ENCODE measurements around the gene PAGE5.

The PAGE5 gene

DNA sequence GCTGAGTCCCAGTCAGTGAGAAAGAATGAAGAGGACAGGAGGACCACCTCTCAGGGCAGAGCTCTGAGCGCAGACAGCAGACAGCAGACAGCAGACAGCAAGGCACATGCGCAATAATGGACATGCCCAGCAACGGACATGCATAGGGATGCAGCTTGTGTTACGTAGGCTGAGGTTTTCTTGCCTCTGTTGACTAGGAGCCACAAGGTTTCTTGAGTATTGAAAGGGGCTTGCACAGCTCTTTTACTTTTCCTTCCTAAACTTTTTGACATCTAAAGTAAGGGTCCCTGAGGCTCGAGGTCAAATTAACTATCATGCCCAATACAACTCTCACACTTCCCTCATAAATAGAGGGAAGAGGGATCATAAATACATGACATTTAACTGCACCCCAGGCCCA lies 44.7 kb downstream of the PAGE5 start, which contains the start of gene PAGE3:
Gene PAGE3 (minus strand): TSS at position 101 of the 400 bp plus-strand sequence. CDS start 1,013 bp downstream, outside the sequence.
- no peak within 1 kb of the TSS for H3K4me3 ChIP-seq (ENCODE audit: low read depth, low read length)
- H3K4me1 ChIP-seq (ENCODE audit: control insufficient read depth, insufficient read depth, low read length) = no peaks in the 10 kb centered on the region
- no peaks in the 10 kb centered on the region for H3K36me3 ChIP-seq (ENCODE audit: control insufficient read depth in 2 of 2, insufficient read depth in 1 of 2, low read length in 2 of 2)
- TF ChIP-seq ZNF280D (tag by site-specific recombination; IDR thresholded peaks at IDR 0.05) = no peak
- TF ChIP-seq, protein P1, sequence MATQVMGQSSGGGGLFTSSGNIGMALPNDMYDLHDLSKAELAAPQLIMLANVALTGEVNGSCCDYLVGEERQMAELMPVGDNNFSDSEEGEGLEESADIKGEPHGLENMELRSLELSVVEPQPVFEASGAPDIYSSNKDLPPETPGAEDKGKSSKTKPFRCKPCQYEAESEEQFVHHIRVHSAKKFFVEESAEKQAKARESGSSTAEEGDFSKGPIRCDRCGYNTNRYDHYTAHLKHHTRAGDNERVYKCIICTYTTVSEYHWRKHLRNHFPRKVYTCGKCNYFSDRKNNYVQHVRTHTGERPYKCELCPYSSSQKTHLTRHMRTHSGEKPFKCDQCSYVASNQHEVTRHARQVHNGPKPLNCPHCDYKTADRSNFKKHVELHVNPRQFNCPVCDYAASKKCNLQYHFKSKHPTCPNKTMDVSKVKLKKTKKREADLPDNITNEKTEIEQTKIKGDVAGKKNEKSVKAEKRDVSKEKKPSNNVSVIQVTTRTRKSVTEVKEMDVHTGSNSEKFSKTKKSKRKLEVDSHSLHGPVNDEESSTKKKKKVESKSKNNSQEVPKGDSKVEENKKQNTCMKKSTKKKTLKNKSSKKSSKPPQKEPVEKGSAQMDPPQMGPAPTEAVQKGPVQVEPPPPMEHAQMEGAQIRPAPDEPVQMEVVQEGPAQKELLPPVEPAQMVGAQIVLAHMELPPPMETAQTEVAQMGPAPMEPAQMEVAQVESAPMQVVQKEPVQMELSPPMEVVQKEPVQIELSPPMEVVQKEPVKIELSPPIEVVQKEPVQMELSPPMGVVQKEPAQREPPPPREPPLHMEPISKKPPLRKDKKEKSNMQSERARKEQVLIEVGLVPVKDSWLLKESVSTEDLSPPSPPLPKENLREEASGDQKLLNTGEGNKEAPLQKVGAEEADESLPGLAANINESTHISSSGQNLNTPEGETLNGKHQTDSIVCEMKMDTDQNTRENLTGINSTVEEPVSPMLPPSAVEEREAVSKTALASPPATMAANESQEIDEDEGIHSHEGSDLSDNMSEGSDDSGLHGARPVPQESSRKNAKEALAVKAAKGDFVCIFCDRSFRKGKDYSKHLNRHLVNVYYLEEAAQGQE (tag by site-specific recombination; IDR thresholded peaks at IDR 0.05) = no peak
- no peak for TF ChIP-seq ZBTB6 (tag by site-specific recombination; IDR thresholded peaks at IDR 0.05)
- TF ChIP-seq GLIS2 (tag by site-specific recombination; IDR thresholded peaks at IDR 0.05) = no peak
- no peaks in the 10 kb centered on the region for H3K9me3 ChIP-seq (ENCODE audit: control insufficient read depth, insufficient read depth, low read depth, low read length)
- POLR2A ChIA-PET = interaction anchor here (0.6 kb wide), 1 partner anchor 470 kb away, joined by 3 read pairs; no protein-coding TSS in a partner anchor
- CTCF ChIA-PET = interaction anchor here (0.6 kb wide), 1 partner anchor 152 kb away, joined by 3 read pairs; no protein-coding TSS in a partner anchor
- H3K27ac ChIP-seq (ENCODE audit: extremely low read depth, low read depth, low read length) = no peak within 1 kb of the TSS

All from HEK293 (cell line).